Measurements from ENCODE around the gene TMPRSS13. TPM values are rescaled to one million over a fixed set of nuclear protein-coding genes. Genes with fewer than 3 reads are reported as not detected.
"Not testable (repeated sequence)": the region's sequence is repeated elsewhere in the genome, so short reads cannot be mapped to it uniquely, and the experiment has no call there.

Gene TMPRSS13
- polyA plus RNA-seq, 1 donor from 2014 or later: not detected

DNA sequence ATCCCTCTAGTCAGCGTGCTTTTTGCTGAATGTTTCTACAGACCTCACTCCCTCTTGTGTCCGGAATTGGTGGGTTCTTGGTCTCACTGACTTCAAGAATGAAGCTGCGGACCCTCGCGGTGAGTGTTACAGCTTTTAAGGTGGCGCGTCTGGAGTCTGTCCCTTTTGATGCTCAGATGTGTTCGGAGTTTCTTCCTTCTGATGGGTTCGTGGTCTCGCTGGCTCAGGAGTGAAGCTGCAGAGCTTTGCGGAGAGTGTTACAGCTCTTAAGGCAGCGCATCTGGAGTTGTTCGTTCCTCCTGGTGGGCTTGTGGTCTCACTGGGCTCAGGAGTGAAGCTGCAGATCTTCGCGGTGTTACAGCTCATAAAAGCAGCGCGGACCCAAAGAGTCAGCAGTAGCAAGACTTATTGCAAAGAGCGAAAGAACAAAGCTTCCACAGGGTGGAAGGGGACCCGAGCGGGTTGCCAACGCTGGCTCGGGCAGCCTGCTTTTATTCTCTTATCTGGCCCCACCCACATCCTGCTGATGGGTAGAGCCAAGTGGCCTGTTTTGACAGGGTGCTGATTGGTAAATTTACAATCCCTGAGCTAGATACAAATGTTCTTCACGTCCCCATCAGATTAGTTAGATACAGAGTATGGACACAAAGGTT is 48.5 kb upstream of the TMPRSS13 start:
- H3K27me3 ChIP-seq (ENCODE audit: insufficient read depth, low read depth, low read length); H3F3A ChIP-seq (ENCODE audit: insufficient read depth, low read length, poor library complexity, severe bottlenecking); H2AFZ ChIP-seq (ENCODE audit: low read depth, low read length); H3K9me3 ChIP-seq (ENCODE audit: low read length); H3K9me2 ChIP-seq (ENCODE audit: insufficient read depth, low read length); H3K27ac ChIP-seq (ENCODE audit: low read length); H4K20me1 ChIP-seq (ENCODE audit: insufficient read depth); H3K9ac ChIP-seq (ENCODE audit: low read length); H3K36me3 ChIP-seq (ENCODE audit: insufficient read depth, low read length); H3K4me2 ChIP-seq (ENCODE audit: low read length); H3K4me3 ChIP-seq (ENCODE audit: low read length); H3K79me2 ChIP-seq (replicated peaks; ENCODE audit: insufficient read depth, low read length): not testable (repeated sequence)

GRCh38 chr11:117977029-117977428 is 47.8 kb upstream of the TMPRSS13 start:
- H3K36me3 ChIP-seq (ENCODE audit: insufficient read depth, low read length): no peaks in the 10 kb centered on the region
- H4K20me1 ChIP-seq (ENCODE audit: insufficient read depth): no peaks in the 10 kb centered on the region
- H3K4me3 ChIP-seq (ENCODE audit: low read length): no peak overlapping the region
- H3K9me2 ChIP-seq (ENCODE audit: insufficient read depth, low read length): no peaks in the 10 kb centered on the region
- no peaks in the 10 kb centered on the region for H3K79me2 ChIP-seq (replicated peaks; ENCODE audit: insufficient read depth, low read length)
- no peaks in the 10 kb centered on the region for H3K27me3 ChIP-seq (ENCODE audit: insufficient read depth, low read depth, low read length)
- H2AFZ ChIP-seq (ENCODE audit: low read depth, low read length): no peak overlapping the region
- H3K4me2 ChIP-seq (ENCODE audit: low read length): no peak overlapping the region
- H3K9me3 ChIP-seq (ENCODE audit: low read length): no peaks in the 10 kb centered on the region
- no peak for TF ChIP-seq MXI1 (conservative IDR thresholded peaks at IDR 0.05; ENCODE audit: poor library complexity, severe bottlenecking)
- TF ChIP-seq RAD21 (conservative IDR thresholded peaks at IDR 0.05): no peak
- TF ChIP-seq REST (IDR thresholded peaks at IDR 0.05; ENCODE audit: borderline replicate concordance): no peak
- TF ChIP-seq POLR2AphosphoS5 (IDR thresholded peaks at IDR 0.05): no peak
- TF ChIP-seq EP300 (conservative IDR thresholded peaks at IDR 0.05; ENCODE audit: poor library complexity, severe bottlenecking): no peak
- no peak for TF ChIP-seq SMC3 (conservative IDR thresholded peaks at IDR 0.05; ENCODE audit: poor library complexity)
- TF ChIP-seq EZH2 (IDR thresholded peaks at IDR 0.05; ENCODE audit: borderline replicate concordance, insufficient read depth, low read length, poor library complexity, severe bottlenecking): no peak
- H3K27ac ChIP-seq (ENCODE audit: low read length): no peak overlapping the region
- no peaks in the 10 kb centered on the region for H3F3A ChIP-seq (ENCODE audit: insufficient read depth, low read length, poor library complexity, severe bottlenecking)
- no peak overlapping the region for H3K9ac ChIP-seq (ENCODE audit: low read length)

- no peaks in the 10 kb centered on the region for H3K9me3 ChIP-seq (ENCODE audit: low read length)
- no peak overlapping the region for H3K4me3 ChIP-seq (ENCODE audit: low read length)
- H4K20me1 ChIP-seq (ENCODE audit: insufficient read depth): no peaks in the 10 kb centered on the region
- H3K27ac ChIP-seq (ENCODE audit: low read length): no peak overlapping the region
- H3F3A ChIP-seq (ENCODE audit: insufficient read depth, low read length, poor library complexity, severe bottlenecking): no peaks in the 10 kb centered on the region
- H3K79me2 ChIP-seq (replicated peaks; ENCODE audit: insufficient read depth, low read length): no peaks in the 10 kb centered on the region
- H3K36me3 ChIP-seq (ENCODE audit: insufficient read depth, low read length): no peaks in the 10 kb centered on the region
- H2AFZ ChIP-seq (ENCODE audit: low read depth, low read length): no peak overlapping the region
- no peak overlapping the region for H3K4me2 ChIP-seq (ENCODE audit: low read length)
- no peaks in the 10 kb centered on the region for H3K9me2 ChIP-seq (ENCODE audit: insufficient read depth, low read length)
- no peaks in the 10 kb centered on the region for H3K27me3 ChIP-seq (ENCODE audit: insufficient read depth, low read depth, low read length)
- TF ChIP-seq RAD21 (conservative IDR thresholded peaks at IDR 0.05) (no peak), EP300 (conservative IDR thresholded peaks at IDR 0.05; ENCODE audit: poor library complexity, severe bottlenecking) (no peak), REST (IDR thresholded peaks at IDR 0.05; ENCODE audit: borderline replicate concordance) (no peak), EZH2 (IDR thresholded peaks at IDR 0.05; ENCODE audit: borderline replicate concordance, insufficient read depth, low read length, poor library complexity, severe bottlenecking) (no peak), POLR2AphosphoS5 (IDR thresholded peaks at IDR 0.05) (no peak), SMC3 (conservative IDR thresholded peaks at IDR 0.05; ENCODE audit: poor library complexity) (no peak), TAF1 (IDR thresholded peaks at IDR 0.05; ENCODE audit: low read depth) (no peak), CTCF (IDR thresholded peaks at IDR 0.05; ENCODE audit: poor library complexity, severe bottlenecking) (no peak), MXI1 (conservative IDR thresholded peaks at IDR 0.05; ENCODE audit: poor library complexity, severe bottlenecking) (no peak)
- H3K9ac ChIP-seq (ENCODE audit: low read length): no peak overlapping the region
These were observed 47.2 kb upstream of the TMPRSS13 start for GRCh38 chr11:117976445-117976844.

All from neural cell (in vitro differentiated cells).